Astrocyte of the cerebellum (primary cell): Measurements from ENCODE around the gene PTPN3.

ENCODE experiments used
- DNase-seq: peaks from one replicate; pipeline ENCODE4 v3.0.0-alpha.2; 2011; ENCODE audit warnings: low read depth
- H3K4me3 ChIP-seq: 2 replicates; pipeline ENCODE4 v1.5.1; 2011; ENCODE audit warnings: mild to moderate bottlenecking, low read depth, low read length, moderate library complexity
- in situ Hi-C: cut with HindIII; loops from 2 replicates; pipeline ENCODE4 v1.10.0; 2017; ENCODE audit warnings: low sequenced_read_pairs
- TF ChIP-seq, protein P1 (sequence below): IDR thresholded peaks from 2 replicates; pipeline ENCODE4 v1.5.1; 2012; ENCODE audit warnings: low read length, low read depth, moderate library complexity, mild to moderate bottlenecking; ENCODE audit errors: missing control alignments

PTPN3 gene

DNA sequence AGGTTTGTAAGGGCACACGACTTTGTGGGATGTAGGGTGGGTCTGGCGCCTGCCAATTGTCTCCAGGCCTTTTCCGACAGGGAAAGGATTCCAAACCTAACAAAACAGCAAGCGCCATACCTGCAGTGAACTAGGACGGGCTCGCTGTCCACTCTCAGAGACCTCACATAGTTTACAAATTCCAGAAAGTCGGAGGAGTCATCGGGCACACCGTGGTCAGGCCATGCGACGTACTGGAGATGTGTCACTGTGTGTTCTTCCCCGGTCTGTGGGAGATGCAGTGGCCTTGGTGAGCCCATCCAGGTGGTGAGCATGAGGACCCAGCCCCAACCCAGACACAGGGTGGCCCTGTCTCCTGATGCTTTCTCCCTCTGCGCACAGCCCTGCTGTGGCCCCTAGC, 115.9 kb downstream of the PTPN3 start:
- TF ChIP-seq, protein P1, sequence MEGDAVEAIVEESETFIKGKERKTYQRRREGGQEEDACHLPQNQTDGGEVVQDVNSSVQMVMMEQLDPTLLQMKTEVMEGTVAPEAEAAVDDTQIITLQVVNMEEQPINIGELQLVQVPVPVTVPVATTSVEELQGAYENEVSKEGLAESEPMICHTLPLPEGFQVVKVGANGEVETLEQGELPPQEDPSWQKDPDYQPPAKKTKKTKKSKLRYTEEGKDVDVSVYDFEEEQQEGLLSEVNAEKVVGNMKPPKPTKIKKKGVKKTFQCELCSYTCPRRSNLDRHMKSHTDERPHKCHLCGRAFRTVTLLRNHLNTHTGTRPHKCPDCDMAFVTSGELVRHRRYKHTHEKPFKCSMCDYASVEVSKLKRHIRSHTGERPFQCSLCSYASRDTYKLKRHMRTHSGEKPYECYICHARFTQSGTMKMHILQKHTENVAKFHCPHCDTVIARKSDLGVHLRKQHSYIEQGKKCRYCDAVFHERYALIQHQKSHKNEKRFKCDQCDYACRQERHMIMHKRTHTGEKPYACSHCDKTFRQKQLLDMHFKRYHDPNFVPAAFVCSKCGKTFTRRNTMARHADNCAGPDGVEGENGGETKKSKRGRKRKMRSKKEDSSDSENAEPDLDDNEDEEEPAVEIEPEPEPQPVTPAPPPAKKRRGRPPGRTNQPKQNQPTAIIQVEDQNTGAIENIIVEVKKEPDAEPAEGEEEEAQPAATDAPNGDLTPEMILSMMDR: no peak
- no peak overlapping the region for H3K4me3 ChIP-seq
- DNase-seq: no peak
- in situ Hi-C loops: no loop called here

DNA sequence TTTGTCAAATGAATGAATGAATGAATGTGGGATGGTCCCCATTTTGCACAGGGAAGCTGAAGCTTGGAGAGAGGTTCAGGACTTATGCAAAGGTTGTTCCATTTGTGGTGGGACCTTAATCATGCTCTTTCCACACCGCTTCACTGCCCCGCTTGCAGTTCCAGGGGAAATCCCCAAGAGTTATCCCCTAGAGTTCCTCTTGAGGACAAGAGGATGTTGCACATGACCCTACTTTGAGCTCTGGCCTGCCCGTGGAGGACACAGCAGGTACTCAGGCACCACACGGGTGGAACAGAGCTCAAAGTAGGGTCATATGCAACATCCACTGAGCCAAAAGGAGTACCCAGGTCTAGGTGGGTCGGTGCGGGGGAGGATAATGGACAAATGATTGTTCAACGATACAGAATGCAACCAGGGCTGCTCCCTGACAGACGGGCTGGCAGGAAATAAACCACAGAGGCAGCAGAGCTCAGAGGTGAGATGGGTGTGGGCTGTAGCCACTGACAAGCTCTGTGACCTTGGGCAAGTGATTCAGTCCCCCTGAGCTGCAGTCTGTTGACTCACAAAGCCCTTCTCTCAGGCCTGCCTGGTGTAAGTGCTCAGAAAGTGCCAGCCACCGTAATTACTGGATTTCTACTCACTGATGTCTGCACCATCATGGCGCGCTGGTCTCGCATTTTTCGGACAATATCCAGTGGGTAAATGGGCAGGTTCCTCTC, 116.9 kb downstream of the PTPN3 start:
- no peak overlapping the region for H3K4me3 ChIP-seq
- DNase-seq: no peak
- TF ChIP-seq, protein P1: no peak
- in situ Hi-C loops: no loop called here

DNA sequence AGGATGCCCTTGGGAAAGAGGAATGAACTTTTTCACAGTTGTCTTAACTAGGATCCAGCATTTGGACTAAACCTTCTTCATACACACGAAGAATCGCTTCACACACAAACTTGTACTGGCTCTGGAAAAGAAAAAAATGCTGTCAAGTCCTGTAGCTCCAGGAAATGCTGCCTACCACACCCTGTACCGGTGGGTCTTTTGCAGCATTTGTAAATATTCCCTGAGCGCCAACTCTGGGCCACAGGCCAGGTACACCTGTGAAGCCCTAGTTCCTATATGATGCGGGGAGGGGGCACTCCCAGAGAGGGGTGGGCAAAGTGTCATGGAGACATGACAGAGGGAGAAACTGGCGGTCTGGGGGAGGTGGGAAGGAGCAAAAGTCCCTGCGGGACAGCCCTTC, 118.6 kb downstream of the PTPN3 start:
- DNase-seq: no peak
- TF ChIP-seq, protein P1: no peak
- in situ Hi-C loops: no loop called here
- H3K4me3 ChIP-seq: no peak overlapping the region

DNA sequence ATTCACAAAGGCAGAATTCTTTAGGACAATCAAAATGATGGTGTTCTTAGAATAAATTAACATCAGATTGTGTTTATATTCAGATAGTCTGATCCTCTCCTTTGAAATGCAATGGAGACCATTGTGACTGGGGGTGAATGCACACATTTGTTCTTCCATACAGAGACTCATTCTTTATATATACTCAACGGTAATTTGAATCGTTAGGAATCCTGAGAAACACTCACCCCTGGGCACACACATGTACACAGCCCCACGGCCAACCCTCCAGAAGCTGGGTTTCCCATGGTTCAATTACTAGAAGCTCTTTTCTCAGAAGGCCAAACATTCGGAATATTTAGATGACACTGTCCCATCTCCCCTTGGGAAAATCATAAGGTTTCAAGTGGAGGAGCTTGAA, 119.8 kb downstream of the PTPN3 start:
- H3K4me3 ChIP-seq: no peak overlapping the region
- in situ Hi-C loops: no loop called here
- no peak for DNase-seq
- TF ChIP-seq, protein P1: no peak

GRCh38 chr9:109372246-109372645, 125.9 kb downstream of the PTPN3 start:
- no peak overlapping the region for H3K4me3 ChIP-seq
- in situ Hi-C loops: no loop called here
- no peak for DNase-seq
- TF ChIP-seq, protein P1: no peak

GRCh38 chr9:109371374-109371773, 126.7 kb downstream of the PTPN3 start:
- no peak for DNase-seq
- TF ChIP-seq, protein P1: no peak
- in situ Hi-C loops: no loop called here
- no peak overlapping the region for H3K4me3 ChIP-seq

GRCh38 chr9:109369285-109369684, 128.8 kb downstream of the PTPN3 start:
- TF ChIP-seq, protein P1: no peak
- in situ Hi-C loops: no loop called here
- no peak for DNase-seq
- H3K4me3 ChIP-seq: no peak overlapping the region
